ENCODE results near the gene SRSF3. TPM values are rescaled to one million over a fixed set of nuclear protein-coding genes. Genes with fewer than 3 reads are reported as not detected.
A peak's percentile ranks its signal among the peaks of the same experiment; 100 is the strongest.

Gene SRSF3
- total and polyA plus RNA-seq, 12 donors: 28.9 to 291 (median 123) TPM

- Histone ChIP-seq H3K4me1 (replicated peaks in 1 of 2) (peaks cover 8 to 36% of the 10 kb centered on the region in 2 donors), H3K4me3 (no peak overlapping the region), H3K36me3 (replicated peaks in 1 of 2) (no peaks in the 10 kb centered on the region), H3K27me3 (no peaks in the 10 kb centered on the region), H3K27ac (peak overlapping the region in 1 of 5 donors; percentile 21), H3K9me3 (replicated peaks in 1 of 3) (no peaks in the 10 kb centered on the region)
- 68 to 84% (median 79%) methylated on average over 5 of the region's 5 CpGs for WGBS, 4 donors
- peak in 3 of 7 donors; percentile 12 to 51 (median 16) for DNase-seq
- no peak for TF ChIP-seq CTCF (IDR thresholded peaks at IDR 0.05)
- intact Hi-C loops (cut with DNase I): loop anchor here in 1 of 2 donors (5.0 kb wide), 1 partner anchor 52 kb away; the partner anchor contains the start of gene CDKN1A
These were observed 31.2 kb downstream of the SRSF3 start for GRCh38 chr6:36625158-36625919.

GRCh38 chr6:36626636-36627035 is 32.5 kb downstream of the SRSF3 start:
- Histone ChIP-seq H3K27me3 (no peaks in the 10 kb centered on the region), H3K9me3 (replicated peaks in 1 of 3) (no peaks in the 10 kb centered on the region), H3K27ac (no peak overlapping the region), H3K36me3 (replicated peaks in 1 of 2) (no peaks in the 10 kb centered on the region), H3K4me1 (replicated peaks in 1 of 2) (peaks cover 8 to 34% of the 10 kb centered on the region in 2 donors), H3K4me3 (no peak overlapping the region)
- intact Hi-C loops (cut with DNase I): loop anchor here in 1 of 2 donors (5.0 kb wide), 1 partner anchor 51 kb away; the partner anchor contains the start of gene CDKN1A
- peak in 2 of 7 donors; percentile 4 to 46 for DNase-seq
- TF ChIP-seq POLR2A (IDR thresholded peaks at IDR 0.05) (no peak), CTCF (IDR thresholded peaks at IDR 0.05) (no peak)
- WGBS, 4 donors: 82 to 92% (median 82%) methylated on average over 3 of the region's 3 CpGs

DNA sequence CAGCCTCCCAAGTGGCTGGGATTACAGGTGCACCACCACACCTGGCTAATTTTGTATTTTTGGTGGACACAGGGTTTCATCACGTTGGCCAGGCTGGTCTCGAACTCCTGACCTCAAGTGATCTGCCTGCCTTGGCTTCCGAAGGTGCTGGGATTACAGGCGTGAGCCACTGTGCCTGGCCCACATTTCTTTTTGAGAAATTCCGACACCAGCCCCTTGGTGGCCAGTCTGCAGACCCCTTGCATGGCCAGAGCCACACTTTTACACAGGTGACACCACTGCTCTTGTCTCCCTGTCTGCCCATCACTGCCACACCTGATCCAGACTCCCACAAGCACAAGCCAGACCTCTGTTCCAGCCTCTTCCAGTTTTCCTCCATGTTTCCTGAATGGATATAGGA is 33.0 kb downstream of the SRSF3 start:
- Histone ChIP-seq H3K9me3 (replicated peaks in 1 of 3) (no peaks in the 10 kb centered on the region), H3K4me1 (replicated peaks in 1 of 2) (peaks cover 8 to 34% of the 10 kb centered on the region in 2 donors), H3K27ac (peak overlapping the region in 2 of 5 donors; percentile 64 to 69), H3K4me3 (no peak overlapping the region), H3K27me3 (no peaks in the 10 kb centered on the region), H3K36me3 (replicated peaks in 1 of 2) (no peaks in the 10 kb centered on the region)
- intact Hi-C loops (cut with DNase I): loop anchor here in 1 of 2 donors (5.0 kb wide), 1 partner anchor 50 kb away; the partner anchor contains the start of gene CDKN1A
- TF ChIP-seq CTCF (IDR thresholded peaks at IDR 0.05): no peak
- no peak for TF ChIP-seq POLR2A (IDR thresholded peaks at IDR 0.05)
- WGBS, 4 donors: 94 to 97% (median 95%) methylated on average over 5 of the region's 5 CpGs
- DNase-seq: peak in 2 of 7 donors; percentile 11 to 52

DNA sequence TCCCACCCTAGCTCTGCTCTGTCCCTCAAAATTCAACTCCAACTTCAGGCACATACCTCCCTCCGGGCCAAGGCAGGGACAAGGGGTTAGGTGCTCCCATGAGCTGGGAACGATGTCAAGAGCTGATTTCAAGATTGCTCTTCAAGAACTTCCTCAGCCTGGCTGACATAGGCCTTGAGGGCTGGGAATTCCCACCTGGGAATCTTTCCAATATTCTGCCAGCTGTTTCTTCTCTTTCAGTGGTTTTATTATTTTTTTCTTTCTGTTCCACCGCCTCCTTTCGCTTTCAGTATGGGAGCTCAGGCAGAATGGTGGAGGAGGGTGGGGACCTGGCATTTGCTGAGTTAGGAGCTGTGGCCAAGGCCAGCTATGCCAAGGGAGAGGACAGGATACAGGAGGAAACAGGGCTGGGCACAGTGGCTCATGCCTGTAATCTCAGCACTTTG is 33.7 kb downstream of the SRSF3 start:
- Histone ChIP-seq H3K4me3 (no peak overlapping the region), H3K27ac (peak overlapping the region in 4 of 5 donors; percentile 45 to 69 (median 61)), H3K27me3 (no peaks in the 10 kb centered on the region), H3K36me3 (replicated peaks in 1 of 2) (no peaks in the 10 kb centered on the region), H3K9me3 (replicated peaks in 1 of 3) (no peaks in the 10 kb centered on the region), H3K4me1 (replicated peaks in 1 of 2) (peaks cover 8 to 34% of the 10 kb centered on the region in 2 donors)
- intact Hi-C loops (cut with DNase I): loop anchor here in 1 of 2 donors (5.0 kb wide), 1 partner anchor 49 kb away; the partner anchor contains the start of gene CDKN1A
- TF ChIP-seq POLR2A (IDR thresholded peaks at IDR 0.05) (no peak), CTCF (IDR thresholded peaks at IDR 0.05) (no peak)
- WGBS, 4 donors: 10 to 20% (median 15%) methylated on average over 4 of the region's 4 CpGs
- peak; percentile 67 to 87 (median 83) for DNase-seq

All from adrenal gland (tissue), 12 donors.